ENCODE data around the gene SCYGR2.

The SCYGR2 gene

DNA sequence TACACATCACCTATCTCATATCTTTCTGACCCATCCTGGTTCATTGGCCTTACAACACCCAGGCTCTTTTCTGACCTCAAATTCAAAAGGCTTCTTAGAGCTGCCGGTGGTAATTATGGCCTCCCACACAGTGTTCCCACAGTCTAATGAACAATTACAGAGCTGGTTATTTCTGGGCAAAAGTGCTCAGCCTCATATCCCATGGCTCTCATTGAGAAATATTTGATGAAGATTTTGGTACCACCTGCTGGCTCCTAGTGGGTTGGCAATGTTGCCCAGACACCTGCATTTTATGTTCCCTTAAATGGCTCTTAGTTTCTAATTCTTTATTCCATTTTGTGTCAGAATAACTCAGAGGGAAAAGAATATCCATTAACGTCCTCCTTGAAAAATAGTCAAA lies 20.1 kb upstream of the SCYGR2 start:
- TF ChIP-seq CTCF (IDR thresholded peaks at IDR 0.05; ENCODE audit: poor library complexity, severe bottlenecking): no peak
- Histone ChIP-seq H3K4me1 (ENCODE audit: insufficient read depth, poor library complexity, severe bottlenecking) (no peaks in the 10 kb centered on the region), H3K9me3 (ENCODE audit: severe bottlenecking) (no peaks in the 10 kb centered on the region), H3K27me3 (ENCODE audit: insufficient read depth, poor library complexity, severe bottlenecking) (no peaks in the 10 kb centered on the region), H3K36me3 (ENCODE audit: low read depth) (no peaks in the 10 kb centered on the region), H3K27ac (ENCODE audit: poor library complexity, severe bottlenecking) (no peak overlapping the region), H3K4me3 (ENCODE audit: severe bottlenecking) (no peak overlapping the region)
- DNase-seq (ENCODE audit: low spot score): no peak
- ATAC-seq (ENCODE audit: low read depth): no peak

DNA sequence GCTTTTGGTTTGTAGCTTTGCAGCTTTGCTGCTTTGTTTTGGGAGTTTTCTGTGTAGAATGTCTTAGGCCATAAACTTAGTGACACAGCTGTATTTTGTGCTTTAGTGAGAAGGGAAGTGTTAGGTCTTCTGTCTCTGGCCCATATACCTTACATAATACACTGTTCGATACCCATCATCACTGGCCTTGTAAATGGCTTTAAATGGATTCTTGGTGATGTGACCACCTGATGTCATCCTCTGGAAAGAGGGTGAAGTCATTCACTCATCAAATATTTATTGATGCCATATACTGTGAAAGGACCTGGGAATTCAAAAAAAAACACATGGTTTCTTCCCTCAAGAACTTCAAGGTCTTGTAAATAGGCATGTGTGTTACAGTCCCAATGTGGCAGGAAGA lies 18.9 kb upstream of the SCYGR2 start:
- Histone ChIP-seq H3K4me3 (ENCODE audit: severe bottlenecking) (no peak overlapping the region), H3K27me3 (ENCODE audit: insufficient read depth, poor library complexity, severe bottlenecking) (no peaks in the 10 kb centered on the region), H3K36me3 (ENCODE audit: low read depth) (no peaks in the 10 kb centered on the region), H3K4me1 (ENCODE audit: insufficient read depth, poor library complexity, severe bottlenecking) (no peaks in the 10 kb centered on the region), H3K9me3 (ENCODE audit: severe bottlenecking) (no peaks in the 10 kb centered on the region), H3K27ac (ENCODE audit: poor library complexity, severe bottlenecking) (no peak overlapping the region)
- TF ChIP-seq CTCF (IDR thresholded peaks at IDR 0.05; ENCODE audit: poor library complexity, severe bottlenecking): no peak
- DNase-seq (ENCODE audit: low spot score): no peak
- ATAC-seq (ENCODE audit: low read depth): no peak

- Histone ChIP-seq H3K36me3 (ENCODE audit: low read depth) (no peaks in the 10 kb centered on the region), H3K4me3 (ENCODE audit: severe bottlenecking) (no peak overlapping the region), H3K27ac (ENCODE audit: poor library complexity, severe bottlenecking) (no peak overlapping the region), H3K9me3 (ENCODE audit: severe bottlenecking) (no peaks in the 10 kb centered on the region), H3K27me3 (ENCODE audit: insufficient read depth, poor library complexity, severe bottlenecking) (no peaks in the 10 kb centered on the region), H3K4me1 (ENCODE audit: insufficient read depth, poor library complexity, severe bottlenecking) (no peaks in the 10 kb centered on the region)
- DNase-seq (ENCODE audit: low spot score) (no peak), ATAC-seq (ENCODE audit: low read depth) (no peak)
- no peak for TF ChIP-seq CTCF (IDR thresholded peaks at IDR 0.05; ENCODE audit: poor library complexity, severe bottlenecking)
Observed at GRCh38 chr2:227582369-227582768, 16.3 kb upstream of the SCYGR2 start.

DNA sequence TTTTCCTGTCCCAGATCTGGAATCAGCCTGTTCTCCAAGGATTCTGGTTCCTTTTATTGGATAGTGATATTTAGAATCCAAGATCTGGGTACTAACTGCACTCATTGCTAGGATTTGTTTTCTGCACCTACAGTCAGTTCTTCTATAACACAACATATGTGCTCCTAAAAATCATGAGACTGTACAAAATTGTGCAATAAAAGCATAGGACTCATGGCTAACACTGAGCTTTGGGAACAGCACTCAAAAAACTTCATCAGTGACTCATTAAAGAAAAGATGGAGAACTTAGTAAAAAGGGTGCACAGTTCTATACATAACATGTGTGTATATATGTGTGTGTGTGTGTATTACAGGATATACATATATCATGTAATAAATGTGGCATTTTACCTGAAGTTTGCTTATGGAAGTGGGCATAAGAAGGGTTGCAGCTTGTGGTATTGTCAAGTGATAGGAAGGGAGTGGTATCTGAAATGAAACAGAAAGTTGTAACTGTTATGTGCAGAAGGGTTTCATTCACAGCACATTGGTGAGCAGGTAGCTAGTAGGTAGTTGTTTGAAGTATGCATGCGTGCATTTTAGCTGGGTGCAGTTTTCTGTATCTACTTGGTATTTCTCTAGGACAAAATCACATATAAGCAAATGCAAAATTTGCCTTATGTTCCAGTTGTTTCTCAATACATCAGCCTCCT lies 5.9 kb upstream of the SCYGR2 start:
- no peaks in the 10 kb centered on the region for H3K36me3 ChIP-seq (ENCODE audit: low read depth)
- no peak for DNase-seq (ENCODE audit: low spot score)
- ATAC-seq (ENCODE audit: low read depth): no peak
- no peak overlapping the region for H3K27ac ChIP-seq (ENCODE audit: poor library complexity, severe bottlenecking)
- TF ChIP-seq CTCF (IDR thresholded peaks at IDR 0.05; ENCODE audit: poor library complexity, severe bottlenecking): no peak
- H3K9me3 ChIP-seq (ENCODE audit: severe bottlenecking): no peaks in the 10 kb centered on the region
- H3K4me1 ChIP-seq (ENCODE audit: insufficient read depth, poor library complexity, severe bottlenecking): no peaks in the 10 kb centered on the region
- H3K27me3 ChIP-seq (ENCODE audit: insufficient read depth, poor library complexity, severe bottlenecking): no peaks in the 10 kb centered on the region
- H3K4me3 ChIP-seq (ENCODE audit: severe bottlenecking): no peak overlapping the region

DNA sequence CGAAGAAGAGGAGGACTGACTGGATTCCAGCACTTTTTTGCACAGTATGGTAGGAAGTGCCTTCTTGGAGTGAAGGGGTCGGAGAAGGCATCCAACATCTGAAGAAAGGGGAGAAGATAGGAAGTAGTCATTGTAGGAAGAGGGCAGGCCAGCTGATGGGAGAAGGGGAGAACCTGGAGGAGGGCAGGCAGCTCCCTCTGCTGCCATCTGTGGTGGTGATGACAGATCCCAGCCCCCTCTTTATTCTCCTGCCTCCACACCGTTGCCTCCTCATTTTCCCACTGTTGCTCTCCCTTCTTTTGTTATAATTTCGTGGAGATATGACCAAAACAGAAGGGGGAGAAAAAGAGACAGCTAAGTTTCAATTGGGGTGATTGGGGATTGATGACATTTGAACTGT lies 2.9 kb upstream of the SCYGR2 start:
- no peak for DNase-seq (ENCODE audit: low spot score)

More for the DNA sequence above, 2.9 kb upstream of the SCYGR2 start:
- ATAC-seq (ENCODE audit: low read depth): no peak
- Histone ChIP-seq H3K27ac (ENCODE audit: poor library complexity, severe bottlenecking) (no peak overlapping the region), H3K4me3 (ENCODE audit: severe bottlenecking) (no peak overlapping the region), H3K9me3 (ENCODE audit: severe bottlenecking) (no peaks in the 10 kb centered on the region), H3K36me3 (ENCODE audit: low read depth) (no peaks in the 10 kb centered on the region), H3K4me1 (ENCODE audit: insufficient read depth, poor library complexity, severe bottlenecking) (no peaks in the 10 kb centered on the region), H3K27me3 (ENCODE audit: insufficient read depth, poor library complexity, severe bottlenecking) (no peaks in the 10 kb centered on the region)
- TF ChIP-seq CTCF (IDR thresholded peaks at IDR 0.05; ENCODE audit: poor library complexity, severe bottlenecking): no peak
